Common myeloid progenitor, CD34-positive (primary cell): Measurements from ENCODE around the gene ZNF558.

Source experiments
- CTCF ChIA-PET: fragments of 350-600 bp; sonication (Branson Sonifier 250); formaldehyde crosslinking; loops from one replicate; lab custom pipeline; 2021; ENCODE audit warnings: antibody characterized with exemption; lab: Charles Lee
- POLR2A ChIA-PET: fragments of 350-600 bp; sonication (Branson Sonifier 250); formaldehyde crosslinking; loops from one replicate; lab custom pipeline; 2021; ENCODE audit warnings: antibody characterized with exemption; lab: Charles Lee
- DNase-seq, 3 donors: peaks; one replicate each; pipeline versions ENCODE4 v3.0.0 to v3.0.0-alpha.2; 2013
- H3K27ac ChIP-seq, 2 experiments: 1 replicate in 1 of 2; 2 replicates in 1 of 2; pipeline ENCODE4 v1.7.0; 2013; ENCODE audit warnings: inconsistent platforms in 2 of 2, low read length in 2 of 2, mild to moderate bottlenecking in 2 of 2, low read depth in 1 of 2, moderate library complexity in 1 of 2; ENCODE audit not compliant: severe bottlenecking in 2 of 2, insufficient read depth in 1 of 2, poor library complexity in 1 of 2
- H3K27me3 ChIP-seq, 5 experiments: replicated peaks in 2 of 5; 1 replicate in 3 of 5; 2 replicates in 2 of 5; pipeline versions ENCODE4 v1.6.1 to v1.7.0; 2013; ENCODE audit warnings: low read length in 4 of 5, mild to moderate bottlenecking in 2 of 5, moderate library complexity in 2 of 5, inconsistent platforms in 1 of 5; ENCODE audit not compliant: insufficient read depth in 5 of 5, control insufficient read depth in 4 of 5
- H3K36me3 ChIP-seq, 4 experiments: 1 replicate in 2 of 4; 2 replicates in 2 of 4; pipeline versions ENCODE4 v1.6.1 to v1.7.0; 2013; ENCODE audit warnings: low read length in 3 of 4, control low read depth in 1 of 4, mild to moderate bottlenecking in 1 of 4; ENCODE audit not compliant: control insufficient read depth in 4 of 4, insufficient read depth in 4 of 4
- H3K4me1 ChIP-seq, 4 experiments: 1 replicate in 3 of 4; 2 replicates in 1 of 4; pipeline versions ENCODE4 v1.6.1 to v1.7.1; 2013; ENCODE audit warnings: low read length in 3 of 4, mild to moderate bottlenecking in 3 of 4, control low read depth in 1 of 4, inconsistent platforms in 1 of 4, moderate library complexity in 1 of 4; ENCODE audit not compliant: control insufficient read depth in 4 of 4, insufficient read depth in 4 of 4; ENCODE audit errors: control extremely low read depth in 1 of 4
- H3K4me3 ChIP-seq, 7 experiments: 1 replicate in 4 of 7; 2 replicates in 3 of 7; pipeline versions ENCODE4 v1.5.1 to v1.7.0; 2013; ENCODE audit warnings: mild to moderate bottlenecking in 7 of 7, low read length in 6 of 7, moderate library complexity in 6 of 7, inconsistent platforms in 2 of 7, low read depth in 2 of 7, control low read depth in 1 of 7; ENCODE audit not compliant: insufficient read depth in 4 of 7, control insufficient read depth in 1 of 7; ENCODE audit errors: extremely low read depth in 1 of 7
- H3K9me3 ChIP-seq, 5 experiments: 1 replicate in 4 of 5; 2 replicates in 1 of 5; pipeline versions ENCODE4 v1.6.1 to v1.7.1; 2013; ENCODE audit warnings: low read length in 4 of 5, mild to moderate bottlenecking in 2 of 5, inconsistent platforms in 1 of 5, low read depth in 1 of 5, moderate library complexity in 1 of 5; ENCODE audit not compliant: control insufficient read depth in 4 of 5, insufficient read depth in 2 of 5; ENCODE audit errors: control extremely low read depth in 1 of 5
- WGBS: methylation state at CpG from one replicate; pipeline ENCODE4 v1.1.5; 2013; ENCODE audit not compliant: insufficient coverage; 5-methylcytosine and 5-hydroxymethylcytosine counted together

ZNF558 gene

GRCh38 chr19:8850488-8850887 lies 18.4 kb upstream of the ZNF558 start:
- WGBS: 100% methylated on average over 1 of the region's 3 CpGs
- ChIA-PET CTCF (no interaction called here), POLR2A (no interaction called here)
- H3K27ac ChIP-seq: no peak overlapping the region
- no peaks in the 10 kb centered on the region for H3K36me3 ChIP-seq
- no peak for DNase-seq
- no peak overlapping the region for H3K4me3 ChIP-seq
- H3K4me1 ChIP-seq: no peaks in the 10 kb centered on the region
- no peaks in the 10 kb centered on the region for H3K27me3 ChIP-seq
- peaks cover 3 to 19% (median 7%) of the 10 kb centered on the region in 5 experiments for H3K9me3 ChIP-seq

GRCh38 chr19:8849232-8849631 lies 17.1 kb upstream of the ZNF558 start:
- Histone ChIP-seq H3K27ac (no peak overlapping the region), H3K4me1 (no peaks in the 10 kb centered on the region), H3K4me3 (no peak overlapping the region), H3K36me3 (no peaks in the 10 kb centered on the region), H3K27me3 (no peaks in the 10 kb centered on the region), H3K9me3 (peaks cover 3 to 19% (median 7%) of the 10 kb centered on the region in 5 experiments)
- ChIA-PET POLR2A (no interaction called here), CTCF (no interaction called here)
- WGBS: 97% methylated on average over 2 of the region's 2 CpGs
- no peak for DNase-seq

- no peaks in the 10 kb centered on the region for H3K4me1 ChIP-seq
- H3K27me3 ChIP-seq: peaks cover 0 to 1% (median 0%) of the 10 kb centered on the region in 5 experiments
- no peak for DNase-seq
- no peak overlapping the region for H3K27ac ChIP-seq
- WGBS: 80% methylated on average over 3 of the region's 3 CpGs
- CTCF ChIA-PET: no interaction called here
- H3K4me3 ChIP-seq: no peak overlapping the region
- H3K36me3 ChIP-seq: no peaks in the 10 kb centered on the region
- peaks cover 3 to 19% (median 7%) of the 10 kb centered on the region in 5 experiments for H3K9me3 ChIP-seq
- POLR2A ChIA-PET: no interaction called here
Measured at GRCh38 chr19:8846819-8847218, 14.7 kb upstream of the ZNF558 start.

- no peaks in the 10 kb centered on the region for H3K4me1 ChIP-seq
- H3K27ac ChIP-seq: no peak overlapping the region
- DNase-seq: no peak
- no peaks in the 10 kb centered on the region for H3K36me3 ChIP-seq
- H3K9me3 ChIP-seq: peaks cover 0 to 1% (median 0%) of the 10 kb centered on the region in 5 experiments
- H3K27me3 ChIP-seq: peaks cover 0 to 5% (median 0%) of the 10 kb centered on the region in 5 experiments
- ChIA-PET POLR2A (no interaction called here), CTCF (no interaction called here)
- 95% methylated on average over 5 of the region's 5 CpGs for WGBS
- H3K4me3 ChIP-seq: no peak overlapping the region
Measured at GRCh38 chr19:8840708-8841107, 8.6 kb upstream of the ZNF558 start.

GRCh38 chr19:8835877-8836276 lies 3.8 kb upstream of the ZNF558 start:
- POLR2A ChIA-PET: no interaction called here
- Histone ChIP-seq H3K27ac (no peak overlapping the region), H3K27me3 (peaks cover 0 to 4% (median 0%) of the 10 kb centered on the region in 5 experiments), H3K4me3 (no peak overlapping the region), H3K9me3 (peaks cover 0 to 1% (median 0%) of the 10 kb centered on the region in 5 experiments), H3K36me3 (no peaks in the 10 kb centered on the region), H3K4me1 (peaks cover 7 to 14% (median 12%) of the 10 kb centered on the region in 4 experiments)
- CTCF ChIA-PET: no interaction called here
- no CpG with 5 or more reads among the region's 3 CpGs for WGBS
- no peak for DNase-seq

GRCh38 chr19:8835446-8835845 lies 3.3 kb upstream of the ZNF558 start:
- no peaks in the 10 kb centered on the region for H3K36me3 ChIP-seq
- no peak overlapping the region for H3K4me3 ChIP-seq
- POLR2A ChIA-PET: no interaction called here
- WGBS: 38% methylated on average over 1 of the region's 2 CpGs
- H3K27me3 ChIP-seq: peaks cover 0 to 4% (median 0%) of the 10 kb centered on the region in 5 experiments
- H3K4me1 ChIP-seq: peaks cover 10 to 16% (median 13%) of the 10 kb centered on the region in 4 experiments
- CTCF ChIA-PET: no interaction called here
- DNase-seq: peak in 2 of 3 donors; percentile 11 to 28
- peaks cover 0 to 1% (median 0%) of the 10 kb centered on the region in 5 experiments for H3K9me3 ChIP-seq
- no peak overlapping the region for H3K27ac ChIP-seq

GRCh38 chr19:8831832-8832131 lies 322 bp downstream of the ZNF558 start:
- WGBS: 0% methylated on average over 14 of the region's 16 CpGs
- H3K27ac ChIP-seq: peak overlapping the region; percentile 74 to 93
- ChIA-PET CTCF (interaction anchor here (0.9 to 1.6 kb wide), 3 partner anchors 8 to 128 kb away, joined by 3 read pairs; no protein-coding TSS in a partner anchor), POLR2A (no interaction called here)
- no peak for DNase-seq
- peaks cover 10 to 16% (median 13%) of the 10 kb centered on the region in 4 experiments for H3K4me1 ChIP-seq
- no peaks in the 10 kb centered on the region for H3K27me3 ChIP-seq
- peak overlapping the region; percentile 75 to 90 (median 86) for H3K4me3 ChIP-seq
- H3K9me3 ChIP-seq: peaks cover 0 to 2% (median 0%) of the 10 kb centered on the region in 5 experiments
- peaks cover 6 to 12% (median 9%) of the 10 kb centered on the region in 4 experiments for H3K36me3 ChIP-seq
